ENCODE data around the gene MISP. TPM values are rescaled to one million over a fixed set of nuclear protein-coding genes. Genes with fewer than 3 reads are reported as not detected.

MISP gene
- total and polyA plus RNA-seq, 9 of the 15 experiments (the other 6 are each of a cell fraction or from before 2014, with no cell fraction given) = 0.04 to 0.29 (median 0.05) TPM; not detected in 5

GRCh38 chr19:805600-806550 lies 55.0 kb downstream of the MISP start:
- Histone ChIP-seq H3K79me2 (ENCODE audit: control insufficient read depth, insufficient read depth, low read length) (peaks cover 82% of the 10 kb centered on the region), H3K4me3 (no peak overlapping the region), H3K9me1 (ENCODE audit: control insufficient read depth, insufficient read depth, low read length) (peaks cover 10% of the 10 kb centered on the region), H3K27me3 (ENCODE audit: control insufficient read depth in 2 of 2, insufficient read depth in 2 of 2, low read length in 2 of 2) (no peaks in the 10 kb centered on the region), H3K9ac (ENCODE audit: insufficient read depth in 1 of 2, low read depth in 2 of 2, low read length in 2 of 2) (no peak overlapping the region), H3K36me3 (ENCODE audit: control insufficient read depth, insufficient read depth, low read length) (peaks cover 100% of the 10 kb centered on the region), H4K20me1 (replicated peaks; ENCODE audit: control insufficient read depth, insufficient read depth, low read length) (peaks cover 37% of the 10 kb centered on the region), H2AFZ (ENCODE audit: low read depth, low read length) (no peak overlapping the region), H3K9me3 (replicated peaks; ENCODE audit: control insufficient read depth, insufficient read depth, low read depth, low read length) (no peaks in the 10 kb centered on the region; the same call in 1 of the 2 replicates), H3K4me1 (replicated peaks in 1 of 2; ENCODE audit: control insufficient read depth in 2 of 2, insufficient read depth in 2 of 2, low read length in 2 of 2) (peaks cover 8 to 64% of the 10 kb centered on the region in 2 experiments; a peak in 4 of 5 replicates), H3K4me2 (ENCODE audit: insufficient read depth, low read length) (no peak overlapping the region), H3K27ac (ENCODE audit: extremely low read depth, low read depth, low read length) (no peak overlapping the region)
- no TSS peak for BruUV-seq (replicated peaks)
- FAIRE-seq = no peak
- ATAC-seq = no peak
- ChIA-PET POLR2A (interaction anchor here (0.5 to 1.4 kb wide), 5 partner anchors 9 to 26 kb away, joined by 3 to 5 read pairs (median 4); partner anchors contain the start of gene PTBP1), CTCF (ENCODE audit: low intra/inter-chr PET ratio) (no interaction called here)
- WGBS (ENCODE audit: insufficient coverage, low coverage, missing lambda C conversion rate) = 96% methylated on average over 36 of the region's 93 CpGs
- in situ Hi-C loops (cut with MboI) (no loop called here), intact Hi-C loops (cut with micrococcal nuclease) (no loop called here)
- peak in 2 of 4 experiments; percentile 41 to 42 for DNase-seq (ENCODE audit: extremely low read depth in 1 of 4, low spot score in 3 of 4)
- TF ChIP-seq FOXA3 (CRISPR knock-in tag; conservative IDR thresholded peaks at IDR 0.05 in 1 of 2, IDR thresholded peaks at IDR 0.05 in 1 of 2) (no peak), NR1H2 (CRISPR knock-in tag; IDR thresholded peaks at IDR 0.05) (no peak), POLR2B (IDR thresholded peaks at IDR 0.05; ENCODE audit: low read depth, partially characterized antibody) (peak; percentile 22), ZBTB33 (CRISPR knock-in tag; IDR thresholded peaks at IDR 0.05) (peak; percentile 56; the same call in 1 of the 2 replicates), ZBTB7A (IDR thresholded peaks at IDR 0.05; ENCODE audit: borderline replicate concordance, control insufficient read depth, low read depth, low read length) (peak; percentile 16; the same call in 1 of the 2 replicates), RBFOX2 (IDR thresholded peaks at IDR 0.05; ENCODE audit: low read depth, low read length) (peak; percentile 74), FIP1L1 (IDR thresholded peaks at IDR 0.05; ENCODE audit: low read depth, low read length, poor library complexity, severe bottlenecking) (peak; percentile 37), CCNT2 (IDR thresholded peaks at IDR 0.05; ENCODE audit: borderline replicate concordance, extremely low read depth, insufficient read length, low read depth, low read length) (peak; percentile 54), ELF1 (tag; IDR thresholded peaks at IDR 0.05) (no peak), POLR2G (IDR thresholded peaks at IDR 0.05; ENCODE audit: low read depth, low read length) (peak; percentile 75), SAFB (IDR thresholded peaks at IDR 0.05; ENCODE audit: borderline replicate concordance, low read depth, low read length) (peak; percentile 38; the same call in 1 of the 2 replicates), HNRNPLL (IDR thresholded peaks at IDR 0.05; ENCODE audit: low read depth, low read length, poor library complexity, severe bottlenecking) (no peak), RBM22 (IDR thresholded peaks at IDR 0.05; ENCODE audit: low read depth, low read length, poor library complexity, severe bottlenecking) (peak; percentile 92), SUPT5H (IDR thresholded peaks at IDR 0.05) (peak; percentile 23; the same call in 1 of the 2 replicates), POLR2AphosphoS5 (IDR thresholded peaks at IDR 0.05; ENCODE audit: control insufficient read depth, insufficient read depth, low read depth, low read length) (peak; percentile 13; the same call in 1 of the 2 replicates)
